Measurements from ENCODE around the gene FGF6.

Gene FGF6, protein sequence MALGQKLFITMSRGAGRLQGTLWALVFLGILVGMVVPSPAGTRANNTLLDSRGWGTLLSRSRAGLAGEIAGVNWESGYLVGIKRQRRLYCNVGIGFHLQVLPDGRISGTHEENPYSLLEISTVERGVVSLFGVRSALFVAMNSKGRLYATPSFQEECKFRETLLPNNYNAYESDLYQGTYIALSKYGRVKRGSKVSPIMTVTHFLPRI

DNA sequence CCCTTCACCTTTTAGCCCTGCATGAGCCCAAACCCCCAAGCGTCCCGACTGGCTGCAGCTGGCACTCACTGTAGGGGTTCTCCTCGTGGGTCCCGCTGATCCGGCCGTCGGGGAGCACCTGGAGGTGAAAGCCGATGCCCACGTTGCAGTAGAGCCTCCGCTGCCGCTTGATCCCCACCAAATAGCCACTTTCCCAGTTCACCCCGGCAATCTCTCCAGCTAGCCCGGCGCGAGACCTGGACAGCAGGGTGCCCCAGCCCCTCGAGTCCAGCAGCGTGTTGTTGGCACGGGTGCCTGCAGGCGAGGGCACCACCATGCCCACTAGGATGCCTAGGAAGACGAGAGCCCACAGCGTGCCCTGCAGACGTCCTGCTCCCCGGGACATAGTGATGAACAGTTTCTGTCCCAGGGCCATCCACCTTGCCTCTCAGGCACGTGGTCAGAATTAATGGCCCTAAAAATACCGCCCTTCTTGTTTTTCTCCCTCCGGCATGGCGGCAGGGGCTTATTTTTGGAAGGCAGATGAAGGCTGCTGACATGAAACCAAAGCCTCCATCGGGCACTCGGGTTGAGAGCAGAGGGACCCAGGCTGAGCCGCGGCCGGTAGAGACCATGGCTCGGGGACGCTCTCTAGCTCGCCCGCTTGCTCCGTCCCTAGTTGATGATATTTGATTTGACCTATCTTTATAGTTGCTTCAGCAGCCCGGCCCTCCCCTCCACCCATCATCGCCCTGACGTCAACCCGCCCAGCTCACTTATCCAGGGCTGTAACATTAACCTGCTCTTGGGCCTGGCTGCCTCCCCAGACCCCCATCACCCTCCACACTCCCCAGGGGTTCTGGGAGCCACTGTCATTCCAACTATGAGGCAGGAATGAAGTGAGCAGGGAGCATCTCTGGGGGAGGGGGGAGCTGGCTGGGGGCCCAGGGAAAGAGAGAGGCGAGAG lies at the start of gene FGF6:
Gene FGF6, minus strand, starts transcription at position 660 of the 946 bp plus-strand sequence. Its CDS starts 245 bp downstream, at position 415.
- no peak for TF ChIP-seq JUND (IDR thresholded peaks at IDR 0.05; ENCODE audit: low read depth)
- no peak for DNase-seq (ENCODE audit: low read depth in 1 of 2, low spot score in 1 of 2)
- in situ Hi-C loops (cut with HindIII; ENCODE audit: low pct_unique_long_range_greater_than_20kb, low sequenced_read_pairs): no loop called here

DNA sequence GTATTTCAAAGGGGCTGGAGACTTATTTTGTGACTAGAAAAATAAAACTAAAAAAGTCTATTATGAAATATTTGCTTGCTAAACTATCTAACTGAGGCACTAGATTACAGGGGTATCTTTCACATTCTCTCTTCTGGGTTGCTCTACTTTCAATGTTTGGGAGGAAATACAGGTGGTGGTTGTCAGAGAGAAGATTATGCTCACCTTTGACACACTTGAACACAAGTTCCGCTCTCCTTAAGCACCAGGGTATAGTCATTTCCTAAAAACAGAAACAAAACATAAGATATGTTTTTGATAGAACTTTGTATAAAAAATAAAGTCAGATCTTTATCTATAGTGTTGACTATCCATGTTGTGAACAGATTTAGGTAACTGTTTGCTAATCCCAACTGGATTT lies 45.4 kb upstream of the FGF6 start:
- no peak for TF ChIP-seq JUND (IDR thresholded peaks at IDR 0.05; ENCODE audit: low read depth)
- in situ Hi-C loops (cut with HindIII; ENCODE audit: low pct_unique_long_range_greater_than_20kb, low sequenced_read_pairs): no loop called here
- DNase-seq (ENCODE audit: low read depth in 1 of 2, low spot score in 1 of 2): no peak

GRCh38 chr12:4489556-4489955 lies 43.9 kb upstream of the FGF6 start:
- in situ Hi-C loops (cut with HindIII; ENCODE audit: low pct_unique_long_range_greater_than_20kb, low sequenced_read_pairs): no loop called here

DNA sequence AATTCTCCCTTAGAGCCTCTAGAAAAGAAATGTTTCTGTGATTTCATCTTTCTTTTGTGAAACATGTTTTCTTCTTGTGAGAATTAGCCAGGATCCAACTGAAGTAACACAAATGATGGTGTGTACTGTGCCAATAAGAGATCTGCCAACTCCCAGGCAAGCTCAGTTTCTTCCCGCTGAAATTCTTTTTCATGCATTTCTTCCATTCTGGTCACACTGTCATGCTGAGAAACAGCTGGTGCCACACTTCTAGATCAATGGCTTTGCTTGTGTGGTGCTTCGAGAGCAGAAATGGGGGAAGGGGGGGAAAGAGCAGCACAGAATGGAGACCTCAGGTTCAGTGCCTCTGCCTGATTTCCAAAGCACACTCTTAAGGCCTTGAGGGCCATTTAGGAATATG lies 41.4 kb upstream of the FGF6 start:
- no peak for TF ChIP-seq JUND (IDR thresholded peaks at IDR 0.05; ENCODE audit: low read depth)

More at GRCh38 chr12:4489556-4489955, 43.9 kb upstream of the FGF6 start:
- DNase-seq (ENCODE audit: low read depth in 1 of 2, low spot score in 1 of 2): no peak
- no peak for TF ChIP-seq JUND (IDR thresholded peaks at IDR 0.05; ENCODE audit: low read depth)

DNA sequence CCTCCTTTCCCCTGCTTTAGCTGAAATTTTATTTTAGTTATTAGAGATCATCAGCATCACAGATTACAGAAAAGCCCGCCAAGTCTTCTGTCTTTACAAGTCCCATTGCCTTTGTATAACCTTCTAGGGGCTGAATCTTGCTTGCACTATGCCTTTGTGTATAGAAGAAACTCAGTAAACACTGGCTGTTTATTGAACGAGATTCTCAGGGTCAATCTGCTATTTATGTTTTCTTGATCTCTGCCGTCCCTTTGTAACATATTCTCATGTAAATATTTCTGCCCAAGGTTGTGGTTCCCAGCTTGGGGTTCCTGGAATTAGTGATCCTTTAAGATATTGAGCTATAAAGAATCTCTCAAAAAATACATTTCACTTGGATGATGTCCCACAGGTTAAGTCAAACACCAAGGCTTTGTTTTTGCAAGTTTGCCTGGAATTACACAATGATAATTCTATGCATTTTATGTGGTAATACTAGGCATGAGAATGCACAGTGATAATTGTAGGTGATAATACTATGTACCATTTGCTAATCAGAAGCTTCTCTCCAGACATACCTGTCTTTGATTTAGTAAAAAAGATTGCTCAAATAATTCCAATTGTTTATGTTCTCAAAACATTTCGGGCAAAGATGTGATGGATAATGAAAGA lies 40.6 kb upstream of the FGF6 start:
- DNase-seq (ENCODE audit: low read depth in 1 of 2, low spot score in 1 of 2): no peak
- no peak for TF ChIP-seq JUND (IDR thresholded peaks at IDR 0.05; ENCODE audit: low read depth)
- in situ Hi-C loops (cut with HindIII; ENCODE audit: low pct_unique_long_range_greater_than_20kb, low sequenced_read_pairs): no loop called here

More for the DNA sequence above, 41.4 kb upstream of the FGF6 start:
- DNase-seq (ENCODE audit: low read depth in 1 of 2, low spot score in 1 of 2): no peak
- in situ Hi-C loops (cut with HindIII; ENCODE audit: low pct_unique_long_range_greater_than_20kb, low sequenced_read_pairs): no loop called here

GRCh38 chr12:4483885-4484823 lies 38.5 kb upstream of the FGF6 start:
- no peak for TF ChIP-seq JUND (IDR thresholded peaks at IDR 0.05; ENCODE audit: low read depth)
- in situ Hi-C loops (cut with HindIII; ENCODE audit: low pct_unique_long_range_greater_than_20kb, low sequenced_read_pairs): no loop called here
- no peak for DNase-seq (ENCODE audit: low read depth in 1 of 2, low spot score in 1 of 2)

DNA sequence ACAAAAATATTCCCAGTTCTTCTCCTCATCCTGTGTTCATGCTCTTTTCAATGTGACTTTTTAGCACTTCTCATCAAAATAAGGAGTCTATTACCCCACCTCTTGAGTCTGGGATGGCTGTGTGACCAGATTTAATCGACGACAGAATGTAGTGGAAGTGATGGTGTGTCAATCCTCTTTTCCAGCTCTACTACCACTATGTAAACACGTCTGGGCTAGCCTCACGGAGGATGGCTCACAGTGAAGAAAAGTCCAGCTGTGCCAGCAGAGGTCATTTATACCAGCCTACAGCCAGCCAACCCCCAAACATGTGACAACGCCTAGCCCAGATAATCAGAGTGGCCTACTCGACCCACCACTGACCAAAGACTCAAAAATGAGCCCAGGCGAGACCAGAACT lies 37.3 kb upstream of the FGF6 start:
- in situ Hi-C loops (cut with HindIII; ENCODE audit: low pct_unique_long_range_greater_than_20kb, low sequenced_read_pairs): no loop called here
- TF ChIP-seq JUND (IDR thresholded peaks at IDR 0.05; ENCODE audit: low read depth): no peak
- DNase-seq (ENCODE audit: low read depth in 1 of 2, low spot score in 1 of 2): no peak

DNA sequence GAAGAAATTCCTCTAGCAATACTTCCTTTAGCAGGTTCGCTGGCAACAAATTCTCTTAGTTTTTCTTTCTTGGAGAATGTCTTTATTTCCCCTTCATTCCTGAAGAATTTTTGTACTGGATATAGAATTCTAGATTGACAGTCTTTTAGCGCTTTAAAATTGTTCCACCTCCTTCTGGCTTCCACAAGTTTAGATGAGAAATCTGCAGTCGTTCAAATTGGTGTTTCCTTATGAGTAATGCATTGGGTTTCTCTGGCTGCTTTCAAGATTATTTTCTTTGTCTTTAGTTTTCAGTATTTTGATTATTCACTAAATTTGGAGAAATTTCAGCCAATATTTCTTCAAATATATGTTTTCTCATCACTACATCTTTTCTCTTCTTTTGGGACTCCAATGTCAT lies 33.3 kb upstream of the FGF6 start:
- in situ Hi-C loops (cut with HindIII; ENCODE audit: low pct_unique_long_range_greater_than_20kb, low sequenced_read_pairs): no loop called here
- DNase-seq (ENCODE audit: low read depth in 1 of 2, low spot score in 1 of 2): no peak
- TF ChIP-seq JUND (IDR thresholded peaks at IDR 0.05; ENCODE audit: low read depth): no peak

GRCh38 chr12:4477129-4477528 lies 31.5 kb upstream of the FGF6 start:
- in situ Hi-C loops (cut with HindIII; ENCODE audit: low pct_unique_long_range_greater_than_20kb, low sequenced_read_pairs): no loop called here
- TF ChIP-seq JUND (IDR thresholded peaks at IDR 0.05; ENCODE audit: low read depth): no peak
- DNase-seq (ENCODE audit: low read depth in 1 of 2, low spot score in 1 of 2): no peak

DNA sequence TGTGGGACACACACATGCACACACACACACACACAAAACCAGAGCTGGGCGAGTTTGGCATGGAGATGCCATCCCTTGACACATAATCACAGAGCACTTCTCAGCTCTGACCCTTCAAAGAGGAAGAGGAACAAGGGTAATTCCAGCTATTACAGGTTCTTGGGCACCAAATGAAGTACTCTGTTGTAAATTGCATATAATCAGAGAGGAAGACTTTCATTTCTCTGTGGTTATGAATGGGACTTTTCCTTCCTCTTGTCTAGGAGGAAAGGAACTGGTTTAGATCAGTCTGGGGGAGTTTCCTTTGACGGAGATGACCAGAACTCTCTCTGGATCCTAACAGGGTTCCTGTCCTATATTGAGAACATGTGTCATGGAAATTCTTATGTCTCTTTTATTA lies 26.4 kb upstream of the FGF6 start:
- in situ Hi-C loops (cut with HindIII; ENCODE audit: low pct_unique_long_range_greater_than_20kb, low sequenced_read_pairs): no loop called here
- DNase-seq (ENCODE audit: low read depth in 1 of 2, low spot score in 1 of 2): no peak
- TF ChIP-seq JUND (IDR thresholded peaks at IDR 0.05; ENCODE audit: low read depth): no peak

DNA sequence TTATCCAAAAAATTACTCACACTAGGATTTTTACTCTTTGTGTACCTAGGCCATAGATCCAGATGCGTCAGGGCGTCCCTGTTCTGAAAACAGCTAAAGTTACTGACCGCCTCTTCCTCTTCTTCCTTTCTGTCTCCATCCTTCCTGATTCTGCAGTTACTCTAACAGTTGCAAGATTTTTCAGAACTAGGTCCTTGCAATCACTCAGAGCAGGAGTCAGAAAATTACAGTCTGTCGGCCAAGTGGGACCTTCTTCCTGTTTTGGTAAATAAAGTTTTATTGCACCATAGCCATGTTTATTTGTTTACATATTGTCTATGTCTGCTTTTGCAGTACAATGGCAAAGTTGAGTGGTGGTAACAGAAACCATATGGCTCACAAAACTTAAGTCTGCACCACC lies 25.6 kb upstream of the FGF6 start:
- no peak for DNase-seq (ENCODE audit: low read depth in 1 of 2, low spot score in 1 of 2)
- in situ Hi-C loops (cut with HindIII; ENCODE audit: low pct_unique_long_range_greater_than_20kb, low sequenced_read_pairs): no loop called here
- no peak for TF ChIP-seq JUND (IDR thresholded peaks at IDR 0.05; ENCODE audit: low read depth)

- in situ Hi-C loops (cut with HindIII; ENCODE audit: low pct_unique_long_range_greater_than_20kb, low sequenced_read_pairs): no loop called here
- DNase-seq (ENCODE audit: low read depth in 1 of 2, low spot score in 1 of 2): no peak
- no peak for TF ChIP-seq JUND (IDR thresholded peaks at IDR 0.05; ENCODE audit: low read depth)
These were observed 23.4 kb upstream of the FGF6 start for GRCh38 chr12:4468994-4469393.

Measured in T47D (cell line).